T-helper 1 cell treated with Interleukin-12 subunit alpha and Interleukin-12 subunit beta and Interleukin-4 antibody, amounts not matched to agents 30 μg/mL and 1 μg/mL, for 36 hours (primary cell): ENCODE measurements around the gene FBH1.
A peak's percentile ranks its signal among the peaks of the same experiment; 100 is the strongest.
"Not testable (repeated sequence)": the region's sequence is repeated elsewhere in the genome, so short reads cannot be mapped to it uniquely, and the experiment has no call there.

Experiments
- H3K27ac Mint-ChIP-seq: one replicate; pipeline ENCODE4 v1.8.0; 2021; ENCODE audit warnings: mild to moderate bottlenecking, mixed read lengths
- H3K27me3 Mint-ChIP-seq: one replicate; pipeline ENCODE4 v1.8.0; 2021; ENCODE audit warnings: low read depth, mixed read lengths
- H3K36me3 Mint-ChIP-seq: one replicate; pipeline ENCODE4 v1.8.0; 2021; ENCODE audit warnings: low read depth, mixed read lengths
- H3K4me1 Mint-ChIP-seq: one replicate; pipeline ENCODE4 v1.8.0; 2021; ENCODE audit warnings: low read depth, mixed read lengths
- H3K4me3 Mint-ChIP-seq: one replicate; pipeline ENCODE4 v1.8.0; 2021; ENCODE audit warnings: mild to moderate bottlenecking, moderate library complexity, mixed read lengths
- H3K9me3 Mint-ChIP-seq: one replicate; pipeline ENCODE4 v1.8.0; 2021; ENCODE audit warnings: mixed read lengths

FBH1 gene

DNA sequence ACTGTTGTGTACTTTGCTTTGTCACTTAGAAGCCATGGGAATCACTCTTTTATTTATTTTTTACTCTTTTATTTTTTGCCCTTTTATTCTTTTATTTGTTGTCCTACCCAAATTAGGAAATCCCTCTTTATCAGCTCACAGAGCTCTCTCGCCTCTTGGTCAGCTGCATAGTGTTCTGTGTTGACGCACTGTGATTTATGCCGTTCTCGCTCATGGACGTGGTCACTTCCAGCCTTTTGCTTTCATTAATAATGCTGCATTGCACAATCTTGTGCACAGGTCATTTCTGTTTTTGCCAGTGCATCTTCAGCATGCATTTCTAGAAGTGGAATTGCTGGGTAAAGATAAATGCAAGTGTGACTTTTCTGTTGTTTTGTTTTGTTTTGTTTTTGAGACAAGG, 42.3 kb downstream of the FBH1 start:
- Mint-ChIP-seq H3K27ac (no peak overlapping the region), H3K4me3 (no peak overlapping the region), H3K4me1 (no peaks in the 10 kb centered on the region), H3K36me3 (peaks cover 25% of the 10 kb centered on the region), H3K27me3 (no peaks in the 10 kb centered on the region), H3K9me3 (no peaks in the 10 kb centered on the region)

DNA sequence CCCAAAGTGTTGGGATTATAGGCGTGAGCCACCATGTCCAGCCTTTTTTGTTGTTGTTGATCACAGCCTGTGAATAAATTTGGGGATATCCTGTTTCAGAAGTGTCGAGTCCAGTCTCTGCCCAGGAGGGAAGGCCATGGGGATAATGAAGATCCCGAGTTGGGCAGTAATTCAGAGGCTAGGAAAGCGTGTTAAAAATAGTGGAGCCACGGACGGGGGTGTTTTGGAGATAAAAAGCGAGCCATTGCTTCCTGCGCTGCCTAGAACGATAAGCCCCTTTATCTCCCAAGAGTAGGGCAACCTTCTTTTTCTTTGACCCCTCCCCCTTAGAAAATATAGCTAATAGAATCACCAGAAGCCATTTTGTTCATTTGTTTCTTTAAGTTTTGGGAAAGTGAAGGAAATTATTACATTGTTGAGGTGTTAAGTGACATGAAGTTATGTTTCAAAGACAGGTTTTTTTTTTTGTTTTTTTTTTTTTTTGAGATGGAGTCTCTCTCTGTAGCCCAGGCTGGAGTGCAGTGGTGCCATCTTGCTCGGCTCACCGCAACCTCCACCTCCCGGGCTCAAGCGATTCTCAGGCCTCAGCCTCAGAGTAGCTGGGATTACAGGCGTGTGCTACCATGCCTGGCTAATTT, 44.0 kb downstream of the FBH1 start:
- peaks cover 26% of the 10 kb centered on the region for H3K36me3 Mint-ChIP-seq
- no peak overlapping the region for H3K27ac Mint-ChIP-seq
- no peaks in the 10 kb centered on the region for H3K4me1 Mint-ChIP-seq
- H3K9me3 Mint-ChIP-seq = no peaks in the 10 kb centered on the region
- no peak overlapping the region for H3K4me3 Mint-ChIP-seq
- H3K27me3 Mint-ChIP-seq = no peaks in the 10 kb centered on the region

DNA sequence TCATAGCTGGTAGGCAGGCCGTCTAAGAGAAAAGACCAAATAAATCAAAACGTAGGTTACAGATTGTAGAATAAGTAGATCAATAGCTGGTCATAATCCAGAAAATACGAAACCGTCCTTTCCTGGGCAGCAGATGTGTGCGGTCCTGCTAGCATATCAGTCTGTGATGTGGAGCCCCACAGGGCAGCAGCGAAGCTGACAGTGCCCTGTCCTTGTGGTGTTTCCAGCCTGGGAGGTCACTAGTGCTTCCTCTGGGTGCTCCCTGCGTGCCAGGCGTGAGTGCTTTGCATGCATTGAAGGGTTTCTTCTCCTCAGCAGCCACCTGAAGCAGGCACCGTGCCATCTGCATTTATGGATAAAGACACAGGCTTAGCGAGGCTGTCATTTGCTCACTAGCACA, 45.6 kb downstream of the FBH1 start:
- Mint-ChIP-seq H3K27me3 (no peaks in the 10 kb centered on the region), H3K36me3 (peaks cover 19% of the 10 kb centered on the region), H3K4me1 (no peaks in the 10 kb centered on the region), H3K4me3 (no peak overlapping the region), H3K27ac (no peak overlapping the region), H3K9me3 (no peaks in the 10 kb centered on the region)

DNA sequence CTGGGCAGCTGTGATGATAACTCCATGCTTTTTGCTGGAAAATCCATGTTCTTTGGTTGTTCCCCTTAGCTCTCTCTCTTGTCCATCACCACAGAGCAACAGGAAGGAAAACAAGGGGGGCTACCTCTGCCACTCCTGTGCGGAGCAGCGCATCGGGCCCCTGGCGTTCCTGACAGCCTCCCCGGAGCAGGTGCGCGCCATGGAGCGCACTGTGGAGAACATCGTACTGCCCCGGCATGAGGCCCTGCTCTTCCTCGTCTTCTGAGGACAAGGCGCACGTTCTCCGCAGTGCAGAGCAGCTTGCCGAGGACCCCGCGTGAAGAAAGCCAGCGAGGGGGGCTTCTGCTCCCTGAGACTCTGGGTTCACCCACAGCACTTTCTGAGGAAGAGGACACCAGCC, 47.0 kb downstream of the FBH1 start:
- Mint-ChIP-seq H3K9me3 (no peaks in the 10 kb centered on the region), H3K36me3 (peaks cover 16% of the 10 kb centered on the region), H3K4me3 (no peak overlapping the region), H3K27me3 (no peaks in the 10 kb centered on the region), H3K27ac (no peak overlapping the region), H3K4me1 (no peaks in the 10 kb centered on the region)

DNA sequence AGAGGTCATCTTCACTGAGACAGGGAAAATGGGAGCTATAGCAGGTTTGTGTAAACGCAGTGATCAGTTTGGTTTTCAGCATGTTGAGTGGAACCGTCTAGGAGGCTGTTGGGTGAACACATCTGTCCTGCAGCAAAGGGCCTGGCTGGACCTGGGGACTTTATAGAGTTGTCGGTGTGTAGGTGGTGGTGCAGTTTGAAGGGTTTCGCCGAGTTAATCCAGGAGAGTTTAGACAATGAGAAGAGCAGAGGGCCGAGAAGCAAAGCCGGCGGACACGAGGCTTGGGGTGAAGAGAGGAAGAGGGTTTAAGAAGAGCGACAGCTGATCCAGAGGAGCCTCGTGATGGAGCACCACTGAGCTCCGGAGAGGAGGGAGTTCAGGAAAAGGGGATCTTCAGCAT, 48.2 kb downstream of the FBH1 start:
- Mint-ChIP-seq H3K4me3 (no peak overlapping the region), H3K4me1 (no peaks in the 10 kb centered on the region), H3K36me3 (peaks cover 16% of the 10 kb centered on the region), H3K27me3 (no peaks in the 10 kb centered on the region), H3K27ac (no peak overlapping the region), H3K9me3 (no peaks in the 10 kb centered on the region)

DNA sequence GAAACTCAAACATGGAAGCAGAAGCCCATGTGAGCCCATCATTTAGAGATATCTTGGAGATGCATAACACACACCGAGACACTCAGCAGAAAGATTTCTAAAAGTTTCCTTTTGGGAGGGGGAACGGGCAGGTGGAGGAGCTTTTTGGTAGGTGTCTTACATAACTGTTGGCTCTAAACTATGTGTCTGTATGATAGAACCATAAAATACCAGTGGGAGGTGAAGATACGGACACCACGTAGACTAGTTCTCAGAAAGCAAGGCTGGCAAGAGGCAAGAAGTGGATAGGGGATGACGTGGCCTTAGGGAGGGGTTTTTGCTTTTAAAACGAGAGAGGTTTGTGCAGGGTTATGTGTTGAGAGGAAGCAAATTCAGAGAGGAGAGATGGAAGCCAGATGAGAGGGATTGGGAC, 50.8 kb downstream of the FBH1 start:
- Mint-ChIP-seq H3K4me1 (peaks cover 2% of the 10 kb centered on the region), H3K4me3 (no peak overlapping the region), H3K36me3 (peaks cover 16% of the 10 kb centered on the region), H3K9me3 (no peaks in the 10 kb centered on the region), H3K27ac (no peak overlapping the region), H3K27me3 (no peaks in the 10 kb centered on the region)

DNA sequence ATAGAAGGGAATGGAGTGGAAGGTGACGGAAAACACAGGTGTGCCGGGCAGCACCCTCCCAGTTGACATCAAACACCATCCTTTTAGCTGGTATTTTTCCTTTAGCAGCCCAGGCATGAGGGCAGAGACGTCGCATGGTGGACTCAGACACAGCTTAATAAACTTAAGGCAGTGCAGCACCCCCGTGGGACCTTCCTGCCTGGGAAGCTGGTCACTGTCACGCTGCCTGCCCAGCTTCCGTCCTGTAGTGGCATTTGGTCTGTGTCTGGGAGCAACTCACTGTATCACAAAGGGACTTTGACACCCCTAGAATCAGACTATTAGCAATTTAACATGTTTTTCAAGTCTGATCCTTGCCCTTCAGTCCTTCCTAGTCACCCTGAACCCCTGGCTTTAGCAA, 51.5 kb downstream of the FBH1 start:
- Mint-ChIP-seq H3K4me3 (no peak overlapping the region), H3K27ac (no peak overlapping the region), H3K36me3 (peaks cover 12% of the 10 kb centered on the region), H3K4me1 (peaks cover 7% of the 10 kb centered on the region), H3K9me3 (no peaks in the 10 kb centered on the region), H3K27me3 (no peaks in the 10 kb centered on the region)

DNA sequence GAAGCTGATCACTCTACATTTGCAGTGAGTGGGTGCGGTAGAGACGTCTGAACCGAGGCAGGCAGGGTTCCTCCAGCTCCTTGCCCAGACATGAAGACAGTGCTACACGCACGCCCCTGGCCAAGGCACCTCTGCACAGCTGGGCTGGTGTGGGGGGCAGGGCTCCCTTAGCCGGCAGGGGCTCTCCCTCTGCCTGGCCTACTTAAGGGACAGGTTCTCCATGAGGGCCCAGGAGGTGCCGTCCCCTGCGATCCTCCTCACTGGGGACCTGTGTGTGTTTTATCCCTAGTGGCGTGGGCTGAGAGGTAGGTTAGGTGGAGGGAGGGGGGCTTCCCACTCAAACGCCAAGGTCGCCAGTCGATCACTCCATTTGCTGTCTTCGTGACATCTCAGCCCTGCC, 52.0 kb downstream of the FBH1 start:
- H3K4me3 Mint-ChIP-seq = no peak overlapping the region
- peaks cover 10% of the 10 kb centered on the region for H3K4me1 Mint-ChIP-seq

DNA sequence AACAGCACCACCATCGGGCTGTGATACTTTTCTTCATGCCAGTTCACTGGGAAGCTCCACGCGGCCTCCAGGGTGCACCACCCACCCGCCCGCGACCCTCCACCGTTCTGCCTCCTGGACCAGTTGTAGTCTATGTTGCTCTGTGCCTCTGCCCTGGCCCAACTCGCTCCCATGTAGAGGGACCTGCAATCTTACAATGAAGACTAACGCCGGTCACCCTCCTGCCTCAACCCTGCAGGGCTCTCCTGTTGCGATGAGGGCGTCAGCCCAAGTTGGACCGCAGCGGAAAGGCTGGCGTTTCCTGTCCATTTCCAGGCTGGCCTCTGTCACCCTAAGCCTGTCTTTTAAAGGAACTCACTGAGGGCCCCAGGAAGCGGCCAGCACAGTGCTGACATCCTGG, 52.4 kb downstream of the FBH1 start:
- H3K27ac Mint-ChIP-seq = no peak overlapping the region
- H3K4me3 Mint-ChIP-seq = no peak overlapping the region
- no peaks in the 10 kb centered on the region for H3K27me3 Mint-ChIP-seq
- peaks cover 11% of the 10 kb centered on the region for H3K36me3 Mint-ChIP-seq
- H3K4me1 Mint-ChIP-seq = peaks cover 10% of the 10 kb centered on the region
- H3K9me3 Mint-ChIP-seq = no peaks in the 10 kb centered on the region

More for the DNA sequence above, 52.0 kb downstream of the FBH1 start:
- H3K27me3 Mint-ChIP-seq = no peaks in the 10 kb centered on the region
- peaks cover 11% of the 10 kb centered on the region for H3K36me3 Mint-ChIP-seq
- H3K9me3 Mint-ChIP-seq = no peaks in the 10 kb centered on the region
- H3K27ac Mint-ChIP-seq = no peak overlapping the region

DNA sequence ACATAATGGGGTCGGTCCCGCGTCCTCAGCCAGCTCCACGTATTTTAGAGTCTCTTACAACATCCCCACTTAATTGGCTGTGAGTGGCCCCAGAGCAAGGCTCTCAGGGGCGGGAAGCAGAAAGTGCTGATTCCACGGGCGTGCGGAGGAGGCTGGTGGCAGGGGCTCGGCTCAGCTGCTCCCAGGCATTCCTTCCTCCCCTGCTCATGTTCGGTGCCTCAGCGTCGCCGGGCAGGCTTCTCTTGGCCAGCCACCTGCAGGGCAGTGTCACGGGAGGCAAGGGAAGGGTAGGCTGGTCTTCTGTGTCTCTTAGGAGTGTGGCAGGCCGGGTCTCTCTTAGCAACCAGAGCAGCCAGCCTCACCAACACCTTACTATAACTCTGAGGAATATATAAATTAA, 53.5 kb downstream of the FBH1 start:
- H3K9me3 Mint-ChIP-seq = no peaks in the 10 kb centered on the region
- H3K27ac Mint-ChIP-seq = no peak overlapping the region
- H3K27me3 Mint-ChIP-seq = no peaks in the 10 kb centered on the region
- H3K4me3 Mint-ChIP-seq = no peak overlapping the region
- peaks cover 3% of the 10 kb centered on the region for H3K36me3 Mint-ChIP-seq
- peaks cover 10% of the 10 kb centered on the region for H3K4me1 Mint-ChIP-seq

DNA sequence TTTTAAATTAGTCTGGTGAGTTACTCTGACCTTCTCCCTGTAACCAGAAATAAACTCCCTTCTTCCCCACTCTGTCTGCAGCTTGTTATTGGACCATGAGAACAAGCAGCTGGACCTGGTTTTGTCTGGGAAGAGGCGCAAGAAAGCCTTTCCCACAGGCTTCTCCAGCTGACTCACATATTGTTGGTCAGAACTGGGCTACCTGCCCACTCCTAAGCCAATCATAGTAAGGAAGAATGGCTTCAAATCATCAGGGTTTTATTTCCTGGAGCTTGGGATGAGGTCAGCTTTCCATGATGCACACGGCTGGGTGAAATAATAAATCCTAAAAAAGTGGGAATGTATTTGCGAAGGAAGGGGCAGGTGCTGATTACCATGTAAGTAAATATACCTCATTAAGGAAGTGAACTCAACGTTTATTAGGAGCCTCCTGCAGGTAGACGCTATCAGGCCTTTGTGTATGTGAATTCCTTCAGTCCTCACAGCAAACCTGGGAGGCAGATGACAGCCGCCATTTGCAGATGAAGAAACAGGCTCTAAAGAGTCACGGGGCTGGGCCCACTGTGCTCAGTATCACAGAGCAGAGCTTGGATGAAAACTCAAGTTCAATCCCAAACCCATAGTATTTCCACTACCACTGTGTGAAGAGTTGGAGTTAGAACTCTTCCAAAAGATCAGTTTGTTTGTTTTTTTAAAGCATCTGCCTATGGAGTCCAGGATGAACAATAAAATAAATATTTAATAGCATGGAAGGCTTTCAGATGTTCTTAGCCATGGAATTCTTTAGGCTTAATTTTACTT, 54.5 kb downstream of the FBH1 start:
- no peak overlapping the region for H3K27ac Mint-ChIP-seq
- no peaks in the 10 kb centered on the region for H3K9me3 Mint-ChIP-seq
- H3K4me1 Mint-ChIP-seq = peaks cover 15% of the 10 kb centered on the region
- no peaks in the 10 kb centered on the region for H3K27me3 Mint-ChIP-seq
- no peak overlapping the region for H3K4me3 Mint-ChIP-seq
- H3K36me3 Mint-ChIP-seq = no peaks in the 10 kb centered on the region

DNA sequence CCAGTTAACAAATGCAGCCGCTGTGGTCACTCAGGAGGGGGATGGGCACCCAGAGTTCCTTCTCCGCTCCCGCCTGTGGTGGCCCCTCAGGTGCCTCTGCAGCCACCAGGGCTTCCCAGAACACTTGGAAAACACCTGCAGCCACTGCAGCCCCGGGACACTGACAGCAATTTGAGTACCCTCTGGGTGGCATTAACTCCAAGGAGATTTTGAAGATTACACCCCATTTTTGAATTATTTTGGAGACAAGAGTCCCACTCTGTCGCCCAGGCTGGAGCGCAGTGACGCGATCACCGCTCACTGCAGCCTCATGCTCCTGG, 55.1 kb downstream of the FBH1 start:
- peaks cover 15% of the 10 kb centered on the region for H3K4me1 Mint-ChIP-seq
- no peaks in the 10 kb centered on the region for H3K27me3 Mint-ChIP-seq
- H3K4me3 Mint-ChIP-seq = no peak overlapping the region
- H3K9me3 Mint-ChIP-seq = no peaks in the 10 kb centered on the region
- H3K27ac Mint-ChIP-seq = no peak overlapping the region
- H3K36me3 Mint-ChIP-seq = no peaks in the 10 kb centered on the region

DNA sequence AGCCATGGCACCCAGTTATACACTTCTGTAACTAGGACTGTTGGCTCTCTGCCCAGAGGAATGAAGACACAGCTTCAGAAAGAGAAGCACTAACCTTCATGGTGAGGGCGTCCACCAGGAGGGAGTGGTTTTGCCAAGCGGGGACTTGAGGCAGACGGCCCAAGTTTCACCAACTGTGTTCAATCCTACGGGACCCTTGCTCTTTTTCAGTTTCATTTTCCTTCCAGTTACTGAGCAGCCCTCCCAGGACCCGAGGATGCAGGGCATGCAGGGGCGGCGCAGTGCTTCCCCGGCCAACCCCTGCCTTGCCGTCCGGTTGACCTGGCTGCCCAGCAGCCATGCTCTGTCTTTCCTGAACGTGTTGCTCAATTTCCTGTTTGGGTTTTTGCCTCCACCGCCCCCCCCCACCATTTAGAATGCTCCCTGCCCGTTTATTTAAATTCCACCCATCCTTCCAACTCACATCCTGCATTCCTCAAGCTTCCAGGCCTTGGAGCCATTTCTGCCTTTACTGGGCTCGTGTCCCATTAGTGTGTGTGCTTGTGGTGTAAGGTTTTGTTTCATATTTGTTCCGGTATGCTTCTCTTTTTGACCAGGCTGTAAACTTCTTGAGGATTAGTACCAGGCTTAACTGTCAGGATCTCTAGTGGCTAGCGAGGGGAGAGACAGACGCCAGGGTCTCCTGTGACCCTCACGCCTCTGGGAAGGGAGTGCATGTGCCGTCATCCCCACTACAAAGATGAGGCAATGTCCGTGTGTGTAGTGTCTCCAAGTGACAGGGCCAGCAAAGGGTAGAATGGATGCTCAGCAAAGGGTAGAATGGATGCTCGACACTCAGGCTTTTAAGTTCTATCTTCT, 55.7 kb downstream of the FBH1 start:
- peaks cover 15% of the 10 kb centered on the region for H3K4me1 Mint-ChIP-seq
- H3K27me3 Mint-ChIP-seq = no peaks in the 10 kb centered on the region
- H3K36me3 Mint-ChIP-seq = no peaks in the 10 kb centered on the region
- no peaks in the 10 kb centered on the region for H3K9me3 Mint-ChIP-seq
- H3K4me3 Mint-ChIP-seq = peak overlapping the region; percentile 59
- H3K27ac Mint-ChIP-seq = peak overlapping the region; percentile 31

DNA sequence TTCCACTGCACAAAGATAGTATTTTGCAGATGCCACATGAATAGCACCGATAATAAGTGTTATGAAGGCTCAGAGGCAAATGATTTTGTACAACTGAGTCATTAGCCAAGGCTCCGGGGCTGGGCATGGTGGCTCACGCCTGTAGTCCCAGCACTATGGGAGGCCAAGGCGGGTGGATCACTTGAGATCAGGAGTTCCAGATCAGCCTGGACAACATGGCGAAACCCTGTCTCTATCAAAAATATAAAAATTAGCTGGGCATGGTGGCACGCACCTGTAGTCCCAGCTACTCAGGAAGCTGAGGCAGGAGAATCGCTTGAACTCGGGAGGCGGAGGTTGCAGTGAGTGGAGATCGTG, 56.4 kb downstream of the FBH1 start:
- H3K9me3 Mint-ChIP-seq, H3K27ac Mint-ChIP-seq, H3K27me3 Mint-ChIP-seq, H3K4me3 Mint-ChIP-seq, H3K36me3 Mint-ChIP-seq: not testable (repeated sequence)
- H3K4me1 Mint-ChIP-seq = peaks cover 15% of the 10 kb centered on the region

DNA sequence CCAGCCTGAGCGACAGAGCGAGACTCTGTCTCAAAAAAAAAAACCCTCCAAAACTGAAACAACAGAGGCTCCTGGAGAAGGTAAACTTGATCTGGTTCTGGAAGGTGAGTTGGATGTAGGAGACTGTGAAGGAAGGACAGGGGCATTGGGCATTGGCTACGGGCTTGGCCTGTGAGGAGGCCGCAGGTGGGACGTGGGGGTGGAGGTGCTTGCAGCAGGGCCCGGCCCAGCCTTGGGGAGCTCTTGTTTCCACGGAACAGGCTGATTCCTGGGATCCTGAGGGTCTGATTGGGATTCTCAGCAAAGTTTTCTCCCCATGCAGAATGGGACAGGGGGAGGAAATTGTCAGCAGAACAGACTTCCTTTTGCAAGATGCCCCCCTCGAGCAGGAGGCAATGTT, 56.7 kb downstream of the FBH1 start:
- Mint-ChIP-seq H3K27me3 (no peaks in the 10 kb centered on the region), H3K4me1 (peaks cover 15% of the 10 kb centered on the region), H3K27ac (no peak overlapping the region), H3K4me3 (no peak overlapping the region), H3K9me3 (no peaks in the 10 kb centered on the region), H3K36me3 (peaks cover 1% of the 10 kb centered on the region)
